ENCODE measurements around the gene POLR2I. TPM values are rescaled to one million over a fixed set of nuclear protein-coding genes. Genes with fewer than 3 reads are reported as not detected.

Gene POLR2I
- total and polyA plus RNA-seq, 2 of the 13 experiments (the other 11 are each of a cell fraction or from before 2014, with no cell fraction given), result 40.5 to 104 TPM

GRCh38 chr19:36064826-36065225 is 49.8 kb downstream of the POLR2I start:
- H3K27ac ChIP-seq (ENCODE audit: extremely low read length, insufficient read depth, low read length), result no peak overlapping the region
- in situ Hi-C loops (cut with HindIII; ENCODE audit: extremely low pct_ligation_motif_present, low pct_unique_long_range_greater_than_20kb) (no loop called here), intact Hi-C loops (cut with micrococcal nuclease; ENCODE audit: unreplicated experiment) (no loop called here)
- H2AFZ ChIP-seq (ENCODE audit: low read length), result no peak overlapping the region
- ATAC-seq (no peak), FAIRE-seq (no peak), DNase-seq (ENCODE audit: low spot score) (no peak)
- CTCF ChIA-PET (ENCODE audit: low intra/inter-chr PET ratio, low total read pairs), result no interaction called here
- no peak overlapping the region for H3K4me3 ChIP-seq (replicated peaks in 1 of 3; ENCODE audit: insufficient read depth in 1 of 3, low read depth in 2 of 3, low read length in 3 of 3)
- no peaks in the 10 kb centered on the region for H3K27me3 ChIP-seq (ENCODE audit: control insufficient read depth in 1 of 2, insufficient read depth in 2 of 2, low read length in 2 of 2)
- H3K4me1 ChIP-seq (ENCODE audit: insufficient read depth, low read length), result peaks cover 12% of the 10 kb centered on the region
- H3K36me3 ChIP-seq (replicated peaks in 1 of 2; ENCODE audit: control insufficient read depth in 1 of 2, insufficient read depth in 2 of 2, low read length in 2 of 2), result peaks cover 19 to 56% of the 10 kb centered on the region in 2 experiments; a peak in 4 of 5 replicates
- no peak overlapping the region for H3K9ac ChIP-seq (ENCODE audit: insufficient read depth, low read depth, low read length)
- no peaks in the 10 kb centered on the region for H3K79me2 ChIP-seq (ENCODE audit: insufficient read depth, low read length)
- no TSS peak for BruUV-seq (replicated peaks)
- no peaks in the 10 kb centered on the region for H4K20me1 ChIP-seq (ENCODE audit: insufficient read depth, low read length)
- H3K9me3 ChIP-seq (ENCODE audit: low read length), result no peaks in the 10 kb centered on the region
- POLR2A ChIA-PET, result no interaction called here
- no peak overlapping the region for H3K4me2 ChIP-seq (ENCODE audit: low read depth, low read length)
- 96% methylated on average over 8 of the region's 8 CpGs for WGBS (ENCODE audit: low lambda C conversion rate)
- no peak for TF ChIP-seq AGO2 (optimal IDR thresholded peaks at IDR 0.05; ENCODE audit: low read depth, low read length)
- TF ChIP-seq ATRX (CRISPR knock-in tag; IDR thresholded peaks at IDR 0.05; ENCODE audit: borderline replicate concordance), result no peak
- no peak for TF ChIP-seq ZNF878 (CRISPR knock-in tag; IDR thresholded peaks at IDR 0.05)
- TF ChIP-seq IRF1 (CRISPR knock-in tag; IDR thresholded peaks at IDR 0.05; ENCODE audit: low read depth), result no peak
- TF ChIP-seq, protein P1, sequence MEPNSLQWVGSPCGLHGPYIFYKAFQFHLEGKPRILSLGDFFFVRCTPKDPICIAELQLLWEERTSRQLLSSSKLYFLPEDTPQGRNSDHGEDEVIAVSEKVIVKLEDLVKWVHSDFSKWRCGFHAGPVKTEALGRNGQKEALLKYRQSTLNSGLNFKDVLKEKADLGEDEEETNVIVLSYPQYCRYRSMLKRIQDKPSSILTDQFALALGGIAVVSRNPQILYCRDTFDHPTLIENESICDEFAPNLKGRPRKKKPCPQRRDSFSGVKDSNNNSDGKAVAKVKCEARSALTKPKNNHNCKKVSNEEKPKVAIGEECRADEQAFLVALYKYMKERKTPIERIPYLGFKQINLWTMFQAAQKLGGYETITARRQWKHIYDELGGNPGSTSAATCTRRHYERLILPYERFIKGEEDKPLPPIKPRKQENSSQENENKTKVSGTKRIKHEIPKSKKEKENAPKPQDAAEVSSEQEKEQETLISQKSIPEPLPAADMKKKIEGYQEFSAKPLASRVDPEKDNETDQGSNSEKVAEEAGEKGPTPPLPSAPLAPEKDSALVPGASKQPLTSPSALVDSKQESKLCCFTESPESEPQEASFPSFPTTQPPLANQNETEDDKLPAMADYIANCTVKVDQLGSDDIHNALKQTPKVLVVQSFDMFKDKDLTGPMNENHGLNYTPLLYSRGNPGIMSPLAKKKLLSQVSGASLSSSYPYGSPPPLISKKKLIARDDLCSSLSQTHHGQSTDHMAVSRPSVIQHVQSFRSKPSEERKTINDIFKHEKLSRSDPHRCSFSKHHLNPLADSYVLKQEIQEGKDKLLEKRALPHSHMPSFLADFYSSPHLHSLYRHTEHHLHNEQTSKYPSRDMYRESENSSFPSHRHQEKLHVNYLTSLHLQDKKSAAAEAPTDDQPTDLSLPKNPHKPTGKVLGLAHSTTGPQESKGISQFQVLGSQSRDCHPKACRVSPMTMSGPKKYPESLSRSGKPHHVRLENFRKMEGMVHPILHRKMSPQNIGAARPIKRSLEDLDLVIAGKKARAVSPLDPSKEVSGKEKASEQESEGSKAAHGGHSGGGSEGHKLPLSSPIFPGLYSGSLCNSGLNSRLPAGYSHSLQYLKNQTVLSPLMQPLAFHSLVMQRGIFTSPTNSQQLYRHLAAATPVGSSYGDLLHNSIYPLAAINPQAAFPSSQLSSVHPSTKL (CRISPR knock-in tag; IDR thresholded peaks at IDR 0.05), result no peak
- TF ChIP-seq HNF1B (CRISPR knock-in tag; IDR thresholded peaks at IDR 0.05), result no peak
- no peak for TF ChIP-seq UBTF (CRISPR knock-in tag; IDR thresholded peaks at IDR 0.05)
- no peak for TF ChIP-seq RFXAP (CRISPR knock-in tag; IDR thresholded peaks at IDR 0.05; ENCODE audit: borderline replicate concordance)
- TF ChIP-seq MED13 (CRISPR knock-in tag; IDR thresholded peaks at IDR 0.05), result no peak
- no peak for TF ChIP-seq ZSCAN31 (CRISPR knock-in tag; IDR thresholded peaks at IDR 0.05; ENCODE audit: low read depth)
- no peak for TF ChIP-seq TBX2 (CRISPR knock-in tag; IDR thresholded peaks at IDR 0.05; ENCODE audit: borderline replicate concordance)
- no peak for TF ChIP-seq CEBPZ (IDR thresholded peaks at IDR 0.05; ENCODE audit: low read length)
